GM18858 (cell line): Measurements from ENCODE around the gene DRC7.
"Not testable (repeated sequence)": the region's sequence is repeated elsewhere in the genome, so short reads cannot be mapped to it uniquely, and the experiment has no call there.

Experiments
- ATAC-seq: cut with Tn5 transposase; IDR thresholded peaks from one replicate; pipeline ENCODE4 v1.9.1; 2021; ENCODE audit not compliant: unreplicated experiment

The DRC7 gene

GRCh38 chr16:57734308-57734924 is 39.8 kb downstream of the DRC7 start:
- ATAC-seq = no peak

- ATAC-seq = peak; percentile 79
Observed at GRCh38 chr16:57734925-57735754, 40.5 kb downstream of the DRC7 start.

GRCh38 chr16:57735755-57736418 is 41.3 kb downstream of the DRC7 start, which contains the start of gene KATNB1:
TSS of gene KATNB1 (plus strand) at chr16:57735770. CDS start at chr16:57737244, 1,474 bp downstream.
- ATAC-seq = no peak

- ATAC-seq = no peak
Observed at GRCh38 chr16:57736419-57737351, 42.1 kb downstream of the DRC7 start.

GRCh38 chr16:57738844-57739243 is 44.2 kb downstream of the DRC7 start:
- no peak for ATAC-seq

GRCh38 chr16:57739756-57740422 is 45.3 kb downstream of the DRC7 start:
- ATAC-seq = no peak

- ATAC-seq = no peak
Observed at GRCh38 chr16:57740423-57741071, 45.9 kb downstream of the DRC7 start.

- no peak for ATAC-seq
Observed at GRCh38 chr16:57741660-57742191, 47.1 kb downstream of the DRC7 start.

GRCh38 chr16:57742543-57742942 is 47.9 kb downstream of the DRC7 start:
- no peak for ATAC-seq

- ATAC-seq = no peak
Observed at GRCh38 chr16:57743458-57743857, 48.9 kb downstream of the DRC7 start.

- no peak for ATAC-seq
Observed at GRCh38 chr16:57743886-57744641, 49.5 kb downstream of the DRC7 start.

- no peak for ATAC-seq
Observed at GRCh38 chr16:57744642-57744903, 50.0 kb downstream of the DRC7 start.

- ATAC-seq = no peak
Observed at GRCh38 chr16:57745768-57746167, 51.2 kb downstream of the DRC7 start.

- ATAC-seq = not testable (repeated sequence)
Observed at GRCh38 chr16:57746316-57746715, 51.7 kb downstream of the DRC7 start.

- ATAC-seq = no peak
Observed at GRCh38 chr16:57747091-57747490, 52.5 kb downstream of the DRC7 start.

- no peak for ATAC-seq
Observed at GRCh38 chr16:57747496-57747895, 52.9 kb downstream of the DRC7 start.

- ATAC-seq = no peak
Observed at GRCh38 chr16:57747996-57748395, 53.4 kb downstream of the DRC7 start.

- no peak for ATAC-seq
Observed at GRCh38 chr16:57748596-57748995, 54.0 kb downstream of the DRC7 start.

GRCh38 chr16:57749101-57749692 is 54.6 kb downstream of the DRC7 start:
- ATAC-seq = no peak
